Keratinocyte (primary cell): Measurements from ENCODE around the gene AHNAK2. TPM values are rescaled to one million over a fixed set of nuclear protein-coding genes. Genes with fewer than 3 reads are reported as not detected.

Experiments
- DNase-seq: peaks from one replicate; pipeline ENCODE4 v3.0.0-alpha.2; 2011; ENCODE audit warnings: low read depth, missing footprints, low spot score
- FAIRE-seq: peaks from 2 replicates; lab custom pipeline; 2011; peaks lifted over from hg19 to GRCh38; lab: Jason Lieb, UNC
- H2AFZ ChIP-seq: 2 replicates; pipeline ENCODE4 v1.6.0; 2012; ENCODE audit warnings: low read length, control low read depth, inconsistent platforms; ENCODE audit not compliant: control insufficient read depth
- H3K27ac ChIP-seq: 2 replicates; pipeline ENCODE4 v1.5.1; 2011; ENCODE audit warnings: low read length; ENCODE audit not compliant: control insufficient read depth, insufficient read depth
- H3K27me3 ChIP-seq: 3 replicates; pipeline ENCODE4 v1.6.0; 2011; ENCODE audit warnings: low read length; ENCODE audit not compliant: control insufficient read depth, insufficient read depth; ENCODE audit errors: extremely low read depth
- H3K36me3 ChIP-seq, 2 experiments: 2 replicates in 1 of 2; 3 replicates in 1 of 2; pipeline ENCODE4 v1.5.1; 2011; ENCODE audit warnings: low read length in 2 of 2, mild to moderate bottlenecking in 1 of 2; ENCODE audit not compliant: control insufficient read depth in 2 of 2, insufficient read depth in 2 of 2; ENCODE audit errors: extremely low read depth in 1 of 2
- H3K4me1 ChIP-seq: 3 replicates; pipeline ENCODE4 v1.5.1; 2011; ENCODE audit warnings: low read length; ENCODE audit not compliant: control insufficient read depth, insufficient read depth; ENCODE audit errors: extremely low read depth
- H3K4me2 ChIP-seq: 3 replicates; pipeline ENCODE4 v1.6.0; 2011; ENCODE audit warnings: low read depth, low read length; ENCODE audit not compliant: control insufficient read depth, insufficient read depth; ENCODE audit errors: extremely low read depth
- H3K4me3 ChIP-seq, 3 experiments: fragments of 200-600 bp in 1 of 3; sonication (generic) in 1 of 3; 2 replicates in 2 of 3; 3 replicates in 1 of 3; pipeline ENCODE4 v1.5.1; 2011 to 2016; ENCODE audit warnings: low read length in 3 of 3, mild to moderate bottlenecking in 3 of 3, control low read depth in 2 of 3, inconsistent platforms in 1 of 3, low read depth in 1 of 3, mixed read lengths in 1 of 3, mixed run types in 1 of 3, moderate library complexity in 1 of 3; ENCODE audit not compliant: control insufficient read depth in 2 of 3, insufficient read depth in 2 of 3; ENCODE audit errors: extremely low read depth in 1 of 3
- H3K79me2 ChIP-seq: 2 replicates; pipeline ENCODE4 v1.6.0; 2012; ENCODE audit warnings: low read length; ENCODE audit not compliant: control insufficient read depth, insufficient read depth
- H3K9ac ChIP-seq: 3 replicates; pipeline ENCODE4 v1.6.0; 2011; ENCODE audit warnings: low read length; ENCODE audit not compliant: control insufficient read depth, insufficient read depth; ENCODE audit errors: extremely low read depth
- H3K9me1 ChIP-seq: 3 replicates; pipeline ENCODE4 v1.6.0; 2011; ENCODE audit warnings: low read length; ENCODE audit not compliant: control insufficient read depth, insufficient read depth; ENCODE audit errors: extremely low read depth
- H3K9me3 ChIP-seq: 2 replicates; pipeline ENCODE4 v1.5.1; 2012; ENCODE audit warnings: low read depth, low read length; ENCODE audit not compliant: control insufficient read depth
- H4K20me1 ChIP-seq: 3 replicates; pipeline ENCODE4 v1.6.0; 2011; ENCODE audit warnings: low read length; ENCODE audit not compliant: control insufficient read depth, insufficient read depth; ENCODE audit errors: extremely low read depth
- EZH2 ChIP-seq: IDR thresholded peaks from one replicate; pipeline ENCODE4 v1.6.1; 2012; ENCODE audit warnings: inconsistent platforms, mild to moderate bottlenecking, low read length, moderate library complexity
- dilution Hi-C: fragments of 300-500 bp; cut with MboI; formaldehyde crosslinking; loops from one replicate; pipeline ENCODE4 v1.7.0; 2020; ENCODE audit warnings: low sequenced_read_pairs; ENCODE audit not compliant: extremely low pct_ligation_motif_present
- polyA plus RNA-seq, 5 experiments: library from polyadenylated mRNA; depleted of rRNA in 3 of 5; stranded (reverse) in 3 of 5; stranded (forward) in 1 of 5; unstranded in 1 of 5; fragments of >200 nt; gene quantifications; 1 replicate in 1 of 5; 2 replicates in 3 of 5; 3 replicates in 1 of 5; pipeline versions ENCODE4 v1.2.1 to v1.2.3, GENCODE V29; 2011 to 2012; ENCODE audit warnings: missing spikeins in 2 of 5, low read depth in 1 of 5, low replicate concordance in 1 of 5
- TF ChIP-seq, protein P1 (sequence below), 3 experiments: IDR thresholded peaks in 1 of 3; conservative IDR thresholded peaks in 1 of 3; optimal IDR thresholded peaks in 1 of 3; 2 replicates in 2 of 3; 3 replicates in 1 of 3; pipeline versions ENCODE3 to v1.5.1; 2011; ENCODE audit warnings: low read length in 3 of 3, mild to moderate bottlenecking in 3 of 3, moderate library complexity in 2 of 3, control low read depth in 1 of 3, inconsistent platforms in 1 of 3; ENCODE audit not compliant: insufficient read depth in 2 of 3; ENCODE audit errors: extremely low read depth in 1 of 3

Gene AHNAK2
- polyA plus RNA-seq, 1 donor (not counting 4 experiments of a cell fraction or from before 2014, with no cell fraction given), result 164 TPM

DNA sequence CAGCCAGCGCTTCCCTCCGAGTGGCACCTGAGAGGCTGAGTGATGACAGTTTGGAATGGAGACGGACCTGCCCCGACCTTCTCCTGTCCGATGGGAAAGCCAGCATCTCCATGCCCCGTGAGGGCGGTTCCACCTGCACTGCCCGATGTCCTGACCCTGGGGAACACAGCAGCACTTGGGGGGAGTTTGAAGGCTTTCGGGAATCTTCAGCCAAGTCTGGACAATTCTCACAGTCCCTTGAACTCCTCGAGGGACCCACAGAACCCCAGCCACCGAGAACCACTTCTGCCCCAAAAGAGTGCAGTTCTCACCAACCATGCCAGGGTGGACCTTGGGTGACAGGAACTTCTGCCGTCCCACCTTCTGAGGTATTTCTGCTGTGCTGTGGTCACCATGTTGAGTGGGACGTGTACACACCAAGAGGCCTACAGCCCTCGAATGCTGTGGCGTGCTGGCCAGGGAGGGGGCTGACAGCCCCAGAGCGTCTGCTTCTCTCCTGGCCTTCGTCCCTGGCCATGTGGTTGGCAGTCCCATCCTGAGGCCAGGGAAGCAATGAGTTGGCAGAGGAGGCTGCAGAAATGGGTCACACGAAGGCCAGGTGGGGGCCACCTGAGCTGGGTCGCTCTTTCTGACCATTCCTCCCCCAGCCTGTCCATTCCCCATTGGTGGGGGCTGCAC lies 8.5 kb upstream of the AHNAK2 start:
- H3K27ac ChIP-seq, result no peak overlapping the region

DNA sequence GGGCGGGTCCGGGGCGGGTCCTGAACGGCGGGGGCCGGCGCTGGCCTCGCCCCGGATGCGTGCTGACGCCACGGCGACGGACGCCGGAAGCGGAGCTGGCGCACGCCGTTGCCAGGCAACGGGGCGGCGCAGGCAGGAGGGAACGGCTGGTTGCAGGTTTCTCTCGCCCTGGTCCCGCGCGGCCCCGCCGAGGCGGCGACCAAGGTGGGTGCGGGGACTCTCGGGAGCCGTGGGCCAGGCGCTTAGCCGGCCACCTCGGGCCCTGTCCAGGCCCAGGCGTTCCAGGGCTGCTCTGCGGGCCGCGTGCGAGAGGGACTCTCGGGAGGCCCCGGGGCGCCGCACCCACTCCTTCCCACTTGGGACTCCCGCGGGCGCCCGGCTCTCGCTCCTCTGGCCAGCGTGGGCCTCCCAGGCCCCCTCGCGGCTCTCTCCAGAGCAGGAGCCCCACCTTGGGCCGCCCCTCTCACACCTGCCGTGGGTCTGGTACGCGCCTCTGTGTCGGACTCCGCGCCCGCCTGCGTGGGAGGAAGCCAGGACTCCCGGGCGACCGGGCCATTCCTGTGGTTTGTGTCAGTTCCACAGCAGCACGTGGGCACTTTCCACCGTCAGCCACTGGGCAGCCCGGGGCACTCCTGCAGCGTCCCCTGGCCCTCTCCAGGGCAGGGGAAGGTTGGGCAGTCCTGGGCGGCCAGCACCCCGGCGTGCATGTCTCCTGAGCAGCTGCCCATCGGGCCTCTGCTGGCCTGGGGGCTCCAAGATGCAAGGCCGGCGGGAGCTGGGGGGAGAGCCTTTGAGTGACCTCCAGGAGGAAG lies 7.7 kb upstream of the AHNAK2 start, which contains the start of gene CLBA1:
TSS of gene CLBA1 (plus strand) at position 114 of the 812 bp plus-strand sequence. CDS start at position 758, 644 bp downstream.
- Histone ChIP-seq H3K9me3 (no peaks in the 10 kb centered on the region), H3K27ac (peak within 1 kb of the TSS; percentile 72), H3K4me1 (peaks cover 16% of the 10 kb centered on the region), H2AFZ (no peak within 1 kb of the TSS), H3K9me1 (no peaks in the 10 kb centered on the region), H3K36me3 (peaks cover 4% of the 10 kb centered on the region in 2 experiments), H3K4me2 (peak within 1 kb of the TSS; percentile 53), H3K9ac (peak within 1 kb of the TSS; percentile 87), H3K4me3 (peak within 1 kb of the TSS; percentile 74 to 89 (median 76)), H4K20me1 (no peaks in the 10 kb centered on the region), H3K27me3 (no peaks in the 10 kb centered on the region), H3K79me2 (peaks cover 5% of the 10 kb centered on the region)
- dilution Hi-C loops, result no loop called here
- FAIRE-seq, result peak; percentile 41
- no peak for TF ChIP-seq EZH2
- TF ChIP-seq, protein P1, sequence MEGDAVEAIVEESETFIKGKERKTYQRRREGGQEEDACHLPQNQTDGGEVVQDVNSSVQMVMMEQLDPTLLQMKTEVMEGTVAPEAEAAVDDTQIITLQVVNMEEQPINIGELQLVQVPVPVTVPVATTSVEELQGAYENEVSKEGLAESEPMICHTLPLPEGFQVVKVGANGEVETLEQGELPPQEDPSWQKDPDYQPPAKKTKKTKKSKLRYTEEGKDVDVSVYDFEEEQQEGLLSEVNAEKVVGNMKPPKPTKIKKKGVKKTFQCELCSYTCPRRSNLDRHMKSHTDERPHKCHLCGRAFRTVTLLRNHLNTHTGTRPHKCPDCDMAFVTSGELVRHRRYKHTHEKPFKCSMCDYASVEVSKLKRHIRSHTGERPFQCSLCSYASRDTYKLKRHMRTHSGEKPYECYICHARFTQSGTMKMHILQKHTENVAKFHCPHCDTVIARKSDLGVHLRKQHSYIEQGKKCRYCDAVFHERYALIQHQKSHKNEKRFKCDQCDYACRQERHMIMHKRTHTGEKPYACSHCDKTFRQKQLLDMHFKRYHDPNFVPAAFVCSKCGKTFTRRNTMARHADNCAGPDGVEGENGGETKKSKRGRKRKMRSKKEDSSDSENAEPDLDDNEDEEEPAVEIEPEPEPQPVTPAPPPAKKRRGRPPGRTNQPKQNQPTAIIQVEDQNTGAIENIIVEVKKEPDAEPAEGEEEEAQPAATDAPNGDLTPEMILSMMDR (optimal IDR thresholded peaks at IDR 0.05 in 1 of 3, IDR thresholded peaks at IDR 0.05 in 1 of 3, conservative IDR thresholded peaks at IDR 0.05 in 1 of 3; ENCODE audit: extremely low read depth in 1 of 3, insufficient read depth in 2 of 3, low read length in 3 of 3), result no peak
- no peak for DNase-seq

More for the DNA sequence above, 8.5 kb upstream of the AHNAK2 start:
- Histone ChIP-seq H3K27me3 (no peaks in the 10 kb centered on the region), H3K4me1 (peaks cover 16% of the 10 kb centered on the region), H3K9me1 (no peaks in the 10 kb centered on the region), H3K9me3 (no peaks in the 10 kb centered on the region), H3K9ac (peak overlapping the region; percentile 87), H3K4me3 (peak overlapping the region; percentile 74 to 89 (median 76)), H2AFZ (no peak overlapping the region), H3K79me2 (peaks cover 5% of the 10 kb centered on the region), H3K36me3 (peaks cover 4 to 7% of the 10 kb centered on the region in 2 experiments), H4K20me1 (no peaks in the 10 kb centered on the region), H3K4me2 (peak overlapping the region; percentile 53)
- TF ChIP-seq EZH2, result no peak
- TF ChIP-seq, protein P1 (optimal IDR thresholded peaks at IDR 0.05 in 1 of 3, IDR thresholded peaks at IDR 0.05 in 1 of 3, conservative IDR thresholded peaks at IDR 0.05 in 1 of 3; ENCODE audit: extremely low read depth in 1 of 3, insufficient read depth in 2 of 3, low read length in 3 of 3), result no peak
- dilution Hi-C loops, result no loop called here
- no peak for DNase-seq
- FAIRE-seq, result no peak
